Midbrain (tissue), 1 donor: ENCODE data around the gene STYX.
A peak's percentile ranks its signal among the peaks of the same experiment; 100 is the strongest.

Source experiments
- DNase-seq: peaks from one replicate; lab custom pipeline; 2025; lab: John Stamatoyannopoulos, UW

STYX gene, protein sequence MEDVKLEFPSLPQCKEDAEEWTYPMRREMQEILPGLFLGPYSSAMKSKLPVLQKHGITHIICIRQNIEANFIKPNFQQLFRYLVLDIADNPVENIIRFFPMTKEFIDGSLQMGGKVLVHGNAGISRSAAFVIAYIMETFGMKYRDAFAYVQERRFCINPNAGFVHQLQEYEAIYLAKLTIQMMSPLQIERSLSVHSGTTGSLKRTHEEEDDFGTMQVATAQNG

DNA sequence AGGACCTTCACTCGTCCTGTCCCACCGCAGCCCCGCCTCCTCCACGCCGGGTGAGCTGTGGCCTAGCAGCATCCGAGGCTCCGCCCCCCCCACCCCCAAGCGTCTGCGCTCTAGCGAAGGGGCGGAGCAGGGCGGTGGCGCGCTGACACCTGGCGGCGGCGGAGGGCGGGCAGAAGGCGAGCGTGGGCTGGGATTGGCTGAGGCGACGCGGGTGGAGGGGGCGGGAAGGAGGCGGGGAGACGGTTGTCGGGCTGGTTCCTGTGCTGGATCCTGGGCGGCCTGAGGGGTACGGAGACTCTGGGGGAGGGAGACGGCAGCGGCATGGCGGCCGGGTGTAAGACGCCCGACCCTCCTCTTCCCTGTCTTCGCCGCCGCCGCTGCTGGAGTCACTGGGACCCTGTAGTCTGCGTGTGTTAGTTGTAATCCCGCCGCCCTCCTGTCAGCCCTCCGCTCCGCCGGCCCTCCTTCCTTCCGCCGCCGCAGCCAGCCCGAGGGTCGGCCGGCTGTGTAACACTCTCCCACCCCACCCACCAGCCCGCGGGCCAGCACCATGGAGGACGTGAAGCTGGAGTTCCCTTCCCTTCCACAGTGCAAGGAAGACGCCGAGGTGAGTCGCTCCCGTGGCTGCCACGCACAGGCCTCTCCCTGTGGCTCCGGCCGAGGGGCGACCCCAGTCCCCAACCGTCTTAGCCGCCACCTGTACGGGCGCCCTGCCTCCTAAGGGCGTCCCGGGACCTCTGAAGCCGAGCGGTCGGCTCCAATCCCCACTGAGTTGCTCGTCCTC lies at the start of gene STYX:
Gene STYX (plus strand): TSS at position 242 of the 784 bp plus-strand sequence. CDS start 309 bp downstream, at position 551.
- DNase-seq: peak; percentile 96

DNA sequence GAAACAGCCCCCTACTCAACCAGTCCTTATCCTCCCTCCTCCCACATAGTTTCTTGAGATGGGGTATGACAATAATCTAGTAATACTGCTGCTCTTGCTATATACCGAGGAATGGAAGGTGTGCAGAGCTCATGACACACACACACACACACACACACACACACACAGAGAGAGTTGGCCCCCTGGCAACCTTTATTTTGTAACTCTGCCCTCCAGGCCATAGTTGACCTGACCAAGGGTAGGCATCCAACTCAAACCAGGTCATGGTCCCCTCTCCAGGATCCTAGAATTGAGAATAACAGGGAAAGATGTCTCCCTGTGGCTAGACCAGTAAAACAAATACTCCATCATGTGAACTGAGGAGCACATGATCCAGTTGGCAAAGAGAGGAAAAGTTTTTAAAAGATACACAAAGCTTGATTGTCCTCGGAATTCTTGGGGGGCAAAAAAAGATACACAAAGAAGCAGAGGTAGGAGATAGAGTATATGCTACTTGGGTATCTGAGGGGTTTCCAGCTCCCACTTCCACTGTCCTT lies 45.9 kb upstream of the STYX start:
- no peak for DNase-seq

- no peak for DNase-seq
These were observed 43.8 kb upstream of the STYX start for GRCh38 chr14:52686176-52686575.

- no peak for DNase-seq
These were observed 38.8 kb upstream of the STYX start for GRCh38 chr14:52690983-52691760.

GRCh38 chr14:52692248-52692962 lies 37.6 kb upstream of the STYX start:
- DNase-seq: no peak

DNA sequence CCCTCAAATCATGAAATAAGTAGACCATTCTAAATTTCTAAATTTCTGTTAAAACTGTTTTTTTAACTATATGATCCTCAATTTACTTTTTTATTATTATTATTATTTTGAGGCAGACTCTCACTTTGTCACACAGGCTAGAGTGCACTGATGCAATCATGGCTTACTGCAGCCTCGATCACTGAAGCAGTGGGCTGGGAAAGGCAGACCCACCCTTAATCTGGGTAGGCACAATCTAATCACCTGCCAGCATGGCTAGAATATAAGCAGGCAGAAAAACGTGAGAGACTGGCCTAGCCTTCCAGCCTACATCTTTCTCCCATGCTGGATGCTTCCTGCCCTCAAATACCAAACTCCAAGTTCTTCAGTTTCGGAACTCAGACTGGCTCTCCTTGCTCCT lies 36.9 kb upstream of the STYX start:
- DNase-seq: no peak

GRCh38 chr14:52693532-52693931 lies 36.4 kb upstream of the STYX start:
- no peak for DNase-seq

- DNase-seq: no peak
These were observed 35.0 kb upstream of the STYX start for GRCh38 chr14:52694761-52695480.

DNA sequence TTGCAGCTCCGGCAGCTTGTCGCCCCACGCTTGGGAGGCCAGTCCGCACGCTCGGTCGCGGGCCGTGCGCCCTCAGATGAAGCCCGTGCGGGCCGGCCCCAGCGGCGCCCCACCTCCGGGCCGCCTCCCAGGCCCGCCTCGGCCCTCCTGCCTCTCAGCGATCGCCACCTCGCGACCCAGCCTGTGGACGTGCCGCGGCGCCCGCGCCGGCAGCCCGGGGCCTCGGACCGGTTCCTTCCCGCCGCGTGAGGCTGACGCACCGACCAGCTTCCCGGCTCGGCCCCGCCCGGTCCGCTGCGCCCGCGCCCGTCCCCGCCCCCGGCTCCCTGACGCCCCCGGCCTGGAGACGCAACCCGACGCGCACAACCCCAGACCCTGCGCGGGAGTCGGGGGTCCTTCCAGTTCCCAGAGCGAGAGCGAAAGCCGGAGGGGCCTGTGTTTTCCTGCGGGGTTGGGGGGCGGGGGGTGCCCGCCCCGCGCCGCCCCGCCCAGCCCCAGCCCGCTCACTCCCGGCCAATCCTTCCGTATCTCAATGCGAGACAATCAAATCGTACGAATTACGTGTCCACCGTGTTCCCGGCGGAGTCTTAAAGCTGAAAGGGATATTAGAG lies 34.4 kb upstream of the STYX start, which contains the start of gene ERO1A:
Gene ERO1A (minus strand): TSS at position 78 of the 611 bp plus-strand sequence. CDS start 77 bp downstream, at position 1.
- peak; percentile 80 for DNase-seq

GRCh38 chr14:52700701-52701172 lies 29.2 kb upstream of the STYX start:
- DNase-seq: no peak

DNA sequence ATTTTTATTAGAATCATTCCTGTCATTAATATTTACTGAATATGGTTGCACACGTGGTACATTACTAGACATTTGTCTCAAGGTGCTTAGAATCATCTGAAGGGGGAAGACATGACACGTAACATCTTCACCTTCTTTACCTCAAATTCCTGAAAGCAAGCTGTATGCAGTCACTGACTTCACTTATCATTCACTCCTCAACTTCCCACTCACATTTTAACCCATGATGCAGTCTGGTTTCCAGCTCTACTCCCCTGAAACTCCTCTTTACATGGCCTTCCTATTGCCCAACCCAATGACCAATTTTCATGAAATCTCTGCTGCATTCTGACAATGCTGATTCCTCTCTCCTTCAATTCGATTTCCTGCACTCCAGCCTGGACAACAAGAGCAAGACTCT lies 28.7 kb upstream of the STYX start:
- no peak for DNase-seq

DNA sequence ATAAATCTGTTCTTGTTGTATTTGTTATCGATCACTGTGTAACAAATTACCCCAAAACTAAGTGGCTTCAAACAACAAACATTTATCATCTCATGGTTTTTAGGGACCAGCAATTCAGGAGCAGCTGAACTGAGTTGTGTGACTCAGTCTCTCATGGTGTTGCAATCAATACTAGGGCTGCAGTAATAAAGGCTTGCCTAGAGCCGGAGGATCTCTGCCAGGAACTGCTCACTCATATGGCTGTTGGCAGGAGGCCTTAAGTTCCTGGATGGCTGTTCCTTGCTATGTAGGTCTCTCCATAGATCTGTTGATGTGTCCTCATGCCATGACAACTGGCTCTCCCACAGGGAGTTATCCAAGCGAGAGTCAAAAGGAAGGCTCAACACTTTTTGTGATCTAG lies 26.7 kb upstream of the STYX start:
- no peak for DNase-seq

GRCh38 chr14:52703664-52704063 lies 26.3 kb upstream of the STYX start:
- DNase-seq: no peak

DNA sequence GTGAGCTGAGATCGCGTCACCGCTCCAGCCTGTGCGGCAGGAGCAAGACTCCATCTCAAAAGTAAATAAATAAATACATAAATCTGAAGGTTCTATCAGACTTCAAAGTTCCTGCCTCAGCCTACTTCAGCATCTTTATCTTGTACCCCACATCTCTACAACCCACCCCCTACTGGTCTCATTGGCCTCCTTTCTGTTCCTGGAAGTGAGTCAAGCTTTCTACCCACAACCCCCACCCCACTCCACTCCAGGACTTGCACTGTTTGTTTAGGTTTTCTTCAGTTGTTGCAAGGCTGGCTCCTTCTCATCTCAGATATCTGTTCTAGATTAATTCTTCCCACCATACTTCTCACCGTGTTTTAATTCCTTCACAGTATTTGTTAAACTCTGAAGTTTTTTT lies 23.7 kb upstream of the STYX start:
- no peak for DNase-seq

GRCh38 chr14:52706724-52707706 lies 23.0 kb upstream of the STYX start, which contains the start of gene PSMC6:
TSS of gene PSMC6 (plus strand) at chr14:52707200. CDS start at chr14:52707220, 20 bp downstream.
- DNase-seq: peak; percentile 95

- no peak for DNase-seq
These were observed 18.3 kb upstream of the STYX start for GRCh38 chr14:52711666-52712065.

- no peak for DNase-seq
These were observed 13.8 kb upstream of the STYX start for GRCh38 chr14:52716155-52716554.

- DNase-seq: no peak
These were observed 6.2 kb upstream of the STYX start for GRCh38 chr14:52723514-52724359.
